HFF-Myc (cell line): Measurements from ENCODE around the gene AGAP1.
A peak's percentile ranks its signal among the peaks of the same experiment; 100 is the strongest.

Source experiments
- DNase-seq: peaks from one replicate; pipeline ENCODE4 v3.0.0-alpha.2; 2011; ENCODE audit warnings: low read depth; ENCODE audit errors: extremely low read depth
- H3K4me3 ChIP-seq: replicated peaks from 2 replicates; pipeline ENCODE4 v1.5.1; 2011; ENCODE audit warnings: low read depth, mild to moderate bottlenecking, control low read depth, low read length
- TF ChIP-seq, protein P1 (sequence below): IDR thresholded peaks from 2 replicates; pipeline ENCODE4 v1.5.1; 2012; ENCODE audit warnings: mild to moderate bottlenecking, low read depth, low read length, control low read depth; ENCODE audit errors: missing control alignments

The AGAP1 gene

DNA sequence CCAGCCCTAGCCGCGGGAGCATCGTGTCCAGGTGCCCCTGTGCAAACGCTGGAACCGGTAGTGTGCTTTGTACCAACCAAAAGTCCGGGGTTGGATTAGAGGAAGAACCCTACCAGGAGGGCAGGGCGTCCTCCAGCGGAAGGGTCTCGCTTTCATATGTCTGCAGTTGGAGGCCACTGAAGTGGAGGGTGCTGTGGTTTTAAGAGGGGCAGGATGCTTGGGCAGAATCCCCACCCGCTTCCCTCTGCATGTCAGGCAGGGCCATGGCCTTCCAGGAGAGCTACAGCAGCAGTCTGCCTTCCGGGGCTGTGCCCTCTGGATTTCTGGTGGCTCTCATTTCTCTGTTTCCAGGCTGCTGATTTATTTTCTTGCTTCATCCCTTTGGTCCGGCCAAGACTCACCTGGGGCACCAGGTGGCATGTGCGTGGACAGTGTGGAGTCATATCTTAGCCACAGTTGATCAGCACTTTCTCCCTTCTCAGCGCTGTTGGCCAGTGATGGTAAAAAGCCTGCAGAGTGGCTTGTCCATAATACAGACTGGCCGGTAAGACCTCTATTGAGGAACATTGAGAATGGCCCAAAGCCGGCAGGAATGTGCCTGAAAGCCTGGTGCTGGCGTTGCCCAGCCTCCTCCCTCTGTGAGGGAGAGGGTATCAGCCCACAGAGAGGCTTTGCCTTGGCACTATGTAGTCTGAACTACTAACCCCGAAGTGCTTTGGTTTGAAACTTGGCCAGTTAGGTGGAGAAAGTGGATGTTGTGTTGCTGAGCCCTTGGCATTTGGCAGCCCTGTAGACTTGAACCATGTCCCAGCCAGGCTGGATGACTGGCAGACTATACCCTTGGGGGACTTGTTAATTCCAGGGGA is 1.8 kb downstream of the AGAP1 start:
- TF ChIP-seq, protein P1, sequence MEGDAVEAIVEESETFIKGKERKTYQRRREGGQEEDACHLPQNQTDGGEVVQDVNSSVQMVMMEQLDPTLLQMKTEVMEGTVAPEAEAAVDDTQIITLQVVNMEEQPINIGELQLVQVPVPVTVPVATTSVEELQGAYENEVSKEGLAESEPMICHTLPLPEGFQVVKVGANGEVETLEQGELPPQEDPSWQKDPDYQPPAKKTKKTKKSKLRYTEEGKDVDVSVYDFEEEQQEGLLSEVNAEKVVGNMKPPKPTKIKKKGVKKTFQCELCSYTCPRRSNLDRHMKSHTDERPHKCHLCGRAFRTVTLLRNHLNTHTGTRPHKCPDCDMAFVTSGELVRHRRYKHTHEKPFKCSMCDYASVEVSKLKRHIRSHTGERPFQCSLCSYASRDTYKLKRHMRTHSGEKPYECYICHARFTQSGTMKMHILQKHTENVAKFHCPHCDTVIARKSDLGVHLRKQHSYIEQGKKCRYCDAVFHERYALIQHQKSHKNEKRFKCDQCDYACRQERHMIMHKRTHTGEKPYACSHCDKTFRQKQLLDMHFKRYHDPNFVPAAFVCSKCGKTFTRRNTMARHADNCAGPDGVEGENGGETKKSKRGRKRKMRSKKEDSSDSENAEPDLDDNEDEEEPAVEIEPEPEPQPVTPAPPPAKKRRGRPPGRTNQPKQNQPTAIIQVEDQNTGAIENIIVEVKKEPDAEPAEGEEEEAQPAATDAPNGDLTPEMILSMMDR: no peak
- H3K4me3 ChIP-seq: peak overlapping the region; percentile 63
- no peak for DNase-seq

DNA sequence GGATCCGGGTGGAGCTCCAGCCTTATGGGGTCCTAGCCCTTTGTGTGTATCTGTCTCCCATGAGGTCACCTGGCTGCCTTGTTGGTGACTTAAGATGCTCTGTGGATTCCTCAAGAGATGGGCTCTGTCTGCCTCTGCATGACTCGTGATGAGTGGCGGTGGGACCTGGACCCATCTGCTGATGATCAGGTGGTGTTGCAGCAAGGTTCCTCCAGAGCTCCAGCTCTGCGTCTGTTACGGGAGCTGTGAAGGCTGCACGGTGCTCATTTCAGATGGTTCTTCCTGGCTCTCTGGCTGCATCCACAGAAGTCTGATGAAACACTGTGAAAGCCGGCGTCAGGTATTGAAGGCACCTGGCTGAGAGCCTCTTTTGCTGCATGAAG is 2.4 kb downstream of the AGAP1 start:
- peak overlapping the region; percentile 63; the same call in 1 of the 2 replicates for H3K4me3 ChIP-seq
- DNase-seq: no peak
- TF ChIP-seq, protein P1: no peak

DNA sequence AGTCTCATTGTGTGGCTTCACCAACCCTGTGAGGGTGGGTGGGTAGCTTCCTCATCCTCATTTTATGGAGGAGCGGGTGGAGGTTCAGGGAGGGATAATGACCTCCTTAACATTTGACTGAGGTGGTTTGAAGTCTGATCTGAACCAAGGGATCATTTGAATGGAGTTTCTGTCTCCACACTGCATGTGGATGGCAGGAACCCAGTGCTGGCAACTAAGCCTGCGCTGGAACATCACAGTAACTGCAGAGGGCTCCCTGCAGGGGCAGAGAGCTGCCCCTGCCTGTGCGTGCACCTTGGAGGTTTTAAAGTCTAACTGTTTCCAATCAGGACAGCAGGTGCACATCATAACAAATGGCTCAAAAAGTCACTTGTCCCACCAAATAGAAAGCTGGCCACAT is 3.3 kb downstream of the AGAP1 start:
- no peak for DNase-seq
- no peak overlapping the region for H3K4me3 ChIP-seq

DNA sequence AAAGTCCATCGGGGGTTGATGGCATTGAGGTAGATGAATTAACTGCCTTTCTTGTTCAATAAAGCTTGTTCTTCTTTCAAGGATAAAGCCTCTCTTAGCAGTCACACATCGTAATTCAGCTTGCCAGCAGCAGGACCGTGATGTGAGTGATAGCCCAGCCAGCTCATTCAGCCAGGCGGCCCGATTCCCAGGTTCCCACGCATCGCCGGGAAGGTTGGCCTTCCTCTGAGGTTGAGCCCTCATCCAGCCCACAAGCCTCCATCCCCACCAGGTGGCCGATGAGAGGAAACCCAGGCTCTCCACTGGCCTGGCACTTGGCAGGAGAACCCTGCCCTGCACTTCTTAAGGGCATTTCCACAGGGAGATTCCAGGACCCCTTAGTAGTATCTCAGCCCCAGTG is 4.7 kb downstream of the AGAP1 start:
- DNase-seq: no peak
- TF ChIP-seq, protein P1: no peak
- no peak overlapping the region for H3K4me3 ChIP-seq

More for the DNA sequence above, 3.3 kb downstream of the AGAP1 start:
- TF ChIP-seq, protein P1: no peak

DNA sequence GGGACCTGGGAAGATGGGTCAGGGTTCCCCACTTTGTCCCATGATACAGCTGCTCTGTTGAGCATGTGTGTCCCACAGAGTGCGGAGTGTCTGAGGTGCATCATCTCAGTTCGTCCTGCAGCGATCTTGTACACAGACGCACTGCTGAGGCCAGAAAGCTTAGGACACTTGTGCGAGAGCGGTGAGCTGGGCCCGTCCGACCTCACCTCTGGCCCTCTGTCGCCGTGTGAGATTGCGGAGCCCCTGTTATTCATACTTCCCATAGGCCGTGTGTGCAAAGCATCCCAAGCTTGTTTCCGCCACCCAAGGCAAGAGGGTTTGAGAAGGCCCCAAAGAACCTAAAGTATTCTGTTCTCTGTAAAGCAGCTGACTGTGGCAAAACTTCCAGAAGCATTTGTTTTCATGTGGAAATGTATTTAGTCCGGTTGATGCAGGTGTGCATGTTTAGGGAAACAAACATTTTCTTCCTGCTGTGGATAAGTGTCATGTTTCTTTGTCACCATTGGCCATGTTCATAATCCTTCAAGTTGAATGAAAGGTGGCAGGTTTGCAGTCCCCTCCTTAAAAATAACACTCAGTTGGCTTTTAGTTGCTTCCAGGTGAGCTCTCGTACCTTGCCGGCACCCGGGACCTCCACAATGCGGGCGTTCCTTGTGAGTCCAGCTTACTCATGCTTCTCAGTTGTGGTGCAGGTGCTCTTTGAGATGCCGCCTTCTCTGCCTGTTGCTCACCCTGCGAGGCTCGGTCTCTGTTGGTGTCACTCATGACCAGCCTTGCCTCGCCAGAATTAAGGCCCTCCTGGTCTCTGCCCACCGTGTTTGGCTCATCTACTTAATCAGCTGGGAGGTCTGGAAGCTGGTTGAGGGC is 5.3 kb downstream of the AGAP1 start:
- TF ChIP-seq, protein P1: no peak
- H3K4me3 ChIP-seq: no peak overlapping the region
- DNase-seq: no peak

DNA sequence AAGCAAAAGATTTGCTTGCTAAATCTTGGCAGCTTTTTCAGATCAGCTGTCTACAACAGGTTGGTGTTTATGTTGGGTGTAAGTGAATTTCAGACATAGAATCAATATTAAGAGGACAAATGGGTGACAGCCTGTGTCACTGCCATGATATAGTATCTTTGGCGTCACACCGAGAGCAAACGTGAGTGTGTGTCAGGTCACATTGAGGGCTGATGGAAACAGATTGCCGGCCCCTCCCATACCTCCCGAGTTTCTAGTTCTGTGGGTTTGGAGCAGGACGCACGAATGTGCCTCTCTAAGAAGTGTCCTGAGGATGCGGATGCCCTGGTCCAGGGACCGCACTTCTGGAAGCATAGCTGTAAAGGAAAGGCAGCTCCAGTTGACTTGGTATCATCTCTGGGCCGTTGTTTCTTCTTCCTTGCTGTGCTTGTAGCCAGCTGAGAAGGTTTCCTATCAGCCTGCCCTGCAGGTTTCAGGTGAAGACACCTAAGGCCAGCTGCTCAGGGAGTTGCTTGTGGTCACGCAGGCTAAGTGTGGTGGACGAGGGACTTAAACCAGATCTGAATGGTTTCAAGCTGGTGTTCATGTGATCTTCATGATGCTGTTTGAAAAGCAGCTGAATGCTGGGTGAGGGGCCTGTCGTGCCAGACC is 6.4 kb downstream of the AGAP1 start:
- TF ChIP-seq, protein P1: no peak
- no peak overlapping the region for H3K4me3 ChIP-seq
- DNase-seq: no peak
